Fibroblast of skin of left biceps (primary cell): ENCODE results near the gene DHRSX.
"Not testable (repeated sequence)": the region's sequence is repeated elsewhere in the genome, so short reads cannot be mapped to it uniquely, and the experiment has no call there.

Experiments used
- DNase-seq, 2 experiments: peaks; one replicate each; pipeline ENCODE4 v3.0.0-alpha.2; 2013; ENCODE audit warnings: low read depth in 2 of 2

Gene DHRSX

GRCh38 chrX:2500803-2501558 lies at the start of gene DHRSX, which contains the start of gene ZBED1:
TSS of gene DHRSX (minus strand) at chrX:2500976. CDS start at chrX:2500925, 51 bp downstream.
TSS of gene ZBED1 (minus strand) at chrX:2500976. CDS start at chrX:2490719, 10,257 bp downstream.
- DNase-seq, result no peak

GRCh38 chrX:2549876-2550275 lies 49.1 kb upstream of the DHRSX start:
- no peak for DNase-seq

- no peak for DNase-seq
Observed at GRCh38 chrX:2548711-2549423, 48.1 kb upstream of the DHRSX start.

GRCh38 chrX:2547736-2548135 lies 47.0 kb upstream of the DHRSX start:
- DNase-seq, result no peak

- DNase-seq, result no peak
Observed at GRCh38 chrX:2546496-2546895, 45.7 kb upstream of the DHRSX start.

- DNase-seq, result no peak
Observed at GRCh38 chrX:2545144-2545543, 44.4 kb upstream of the DHRSX start.

GRCh38 chrX:2542826-2543521 lies 42.2 kb upstream of the DHRSX start:
- no peak for DNase-seq

- DNase-seq, result no peak
Observed at GRCh38 chrX:2541603-2542002, 40.8 kb upstream of the DHRSX start.

GRCh38 chrX:2540426-2540947 lies 39.7 kb upstream of the DHRSX start:
- no peak for DNase-seq

- DNase-seq, result no peak
Observed at GRCh38 chrX:2539586-2539985, 38.8 kb upstream of the DHRSX start.

GRCh38 chrX:2538031-2538757 lies 37.4 kb upstream of the DHRSX start:
- DNase-seq, result no peak

GRCh38 chrX:2536974-2537373 lies 36.2 kb upstream of the DHRSX start:
- no peak for DNase-seq

GRCh38 chrX:2536141-2536540 lies 35.4 kb upstream of the DHRSX start:
- DNase-seq, result no peak

- not testable (repeated sequence) for DNase-seq
Observed at GRCh38 chrX:2534261-2535021, 33.7 kb upstream of the DHRSX start.

- DNase-seq, result no peak
Observed at GRCh38 chrX:2533424-2533823, 32.6 kb upstream of the DHRSX start.

GRCh38 chrX:2526390-2526789 lies 25.6 kb upstream of the DHRSX start:
- DNase-seq, result no peak

- no peak for DNase-seq
Observed at GRCh38 chrX:2523911-2524310, 23.1 kb upstream of the DHRSX start.

- no peak for DNase-seq
Observed at GRCh38 chrX:2521927-2522386, 21.2 kb upstream of the DHRSX start.

- no peak for DNase-seq
Observed at GRCh38 chrX:2521092-2521926, 20.5 kb upstream of the DHRSX start.

- DNase-seq, result no peak
Observed at GRCh38 chrX:2520539-2520938, 19.8 kb upstream of the DHRSX start.
